IMR-90 (cell line): Measurements from ENCODE around the gene CD99L2. TPM values are rescaled to one million over a fixed set of nuclear protein-coding genes. Genes with fewer than 3 reads are reported as not detected.

Source experiments
- ATAC-seq: fragments of 200-7000 bp; cut with Tn5 transposase; 2 replicates; pipeline ENCODE4 v1.9.1; 2020; ENCODE audit warnings: low read depth, mild to moderate bottlenecking, moderate library complexity
- BruUV-seq: library from RNA; stranded (reverse); fragments of 400-500 nt; replicated peaks from 2 replicates; lab custom pipeline; 2021; lab: Mats Ljungman, UMichigan
- CTCF ChIA-PET: fragments of 300-600 bp; formaldehyde crosslinking; extraction: SDS; loops from one replicate; lab custom pipeline; 2021; ENCODE audit warnings: antibody characterized with exemption; lab: Yijun Ruan, JAX
- POLR2A ChIA-PET: fragments of 300-600 bp; sonication (Branson Sonifier 250); formaldehyde crosslinking; loops from one replicate; lab custom pipeline; 2022; ENCODE audit warnings: antibody characterized with exemption; ENCODE audit not compliant: unreplicated experiment; lab: Charles Lee
- DNase-seq: peaks from one replicate; pipeline ENCODE4 v3.0.0; 2013
- H2AFZ ChIP-seq: replicated peaks from 2 replicates; pipeline ENCODE3; 2013; ENCODE audit warnings: low read length, mild to moderate bottlenecking; ENCODE audit not compliant: poor library complexity
- H2AK5ac ChIP-seq: 2 replicates; pipeline ENCODE4 v1.6.1; 2013; ENCODE audit warnings: low read depth, low read length, inconsistent platforms
- H2AK9ac ChIP-seq: replicated peaks from 2 replicates; pipeline ENCODE3; 2013; ENCODE audit warnings: mild to moderate bottlenecking, low read depth, low read length, moderate library complexity; ENCODE audit not compliant: poor library complexity
- H2BK120ac ChIP-seq: 2 replicates; pipeline ENCODE4 v1.6.1; 2013; ENCODE audit warnings: low read depth, low read length, inconsistent platforms
- H2BK15ac ChIP-seq: 3 replicates; pipeline ENCODE4 v1.6.1; 2013; ENCODE audit warnings: low read depth, low read length, inconsistent platforms
- H2BK20ac ChIP-seq: 2 replicates; pipeline ENCODE4 v1.6.1; 2013; ENCODE audit warnings: low read depth, mild to moderate bottlenecking, inconsistent platforms, low read length, moderate library complexity
- H2BK5ac ChIP-seq: 2 replicates; pipeline ENCODE4 v1.6.1; 2013; ENCODE audit warnings: mild to moderate bottlenecking, low read depth, low read length, inconsistent platforms; ENCODE audit not compliant: poor library complexity, severe bottlenecking
- H3K14ac ChIP-seq: replicated peaks from 2 replicates; pipeline ENCODE4 v1.6.1; 2013; ENCODE audit warnings: low read depth, low read length, inconsistent platforms
- H3K18ac ChIP-seq: 2 replicates; pipeline ENCODE4 v1.6.1; 2013; ENCODE audit warnings: low read depth, low read length, control low read depth
- H3K23ac ChIP-seq: 2 replicates; pipeline ENCODE4 v1.6.1; 2013; ENCODE audit warnings: low read depth, low read length, inconsistent platforms
- H3K27ac ChIP-seq: 2 replicates; pipeline ENCODE4 v1.5.1; 2013; ENCODE audit warnings: mild to moderate bottlenecking, control low read depth, low read length; ENCODE audit not compliant: insufficient read depth
- H3K27me3 ChIP-seq: 2 replicates; pipeline ENCODE4 v1.6.1; 2013; ENCODE audit warnings: low read length; ENCODE audit not compliant: control insufficient read depth, insufficient read depth
- H3K36me3 ChIP-seq: 2 replicates; pipeline ENCODE4 v1.6.1; 2013; ENCODE audit warnings: low read length, mixed read lengths; ENCODE audit not compliant: control insufficient read depth, insufficient read depth
- H3K4ac ChIP-seq: 2 replicates; pipeline ENCODE4 v1.6.1; 2013; ENCODE audit warnings: low read depth, low read length, inconsistent platforms
- H3K4me1 ChIP-seq: 2 replicates; pipeline ENCODE4 v1.6.1; 2013; ENCODE audit warnings: low read length, mixed read lengths; ENCODE audit not compliant: control insufficient read depth, insufficient read depth
- H3K4me2 ChIP-seq: 2 replicates; pipeline ENCODE4 v1.6.1; 2013; ENCODE audit warnings: low read depth, mild to moderate bottlenecking, control low read depth, low read length, moderate library complexity
- H3K4me3 ChIP-seq: 2 replicates; pipeline ENCODE4 v1.5.1; 2013; ENCODE audit warnings: low read depth, mild to moderate bottlenecking, control low read depth, low read length, moderate library complexity; ENCODE audit not compliant: insufficient read depth
- H3K56ac ChIP-seq: 2 replicates; pipeline ENCODE4 v1.6.1; 2013; ENCODE audit warnings: low read length, inconsistent platforms; ENCODE audit not compliant: insufficient read depth; ENCODE audit errors: extremely low read depth
- H3K79me1 ChIP-seq, 2 experiments: 2 replicates each; pipeline ENCODE4 v1.6.1; 2013; ENCODE audit warnings: low read length in 2 of 2, inconsistent platforms in 1 of 2, low read depth in 1 of 2
- H3K9ac ChIP-seq: 2 replicates; pipeline ENCODE4 v1.6.1; 2013; ENCODE audit warnings: low read depth, low read length, control low read depth
- H3K9me1 ChIP-seq: 2 replicates; pipeline ENCODE4 v1.6.1; 2013; ENCODE audit warnings: low read length, inconsistent platforms; ENCODE audit not compliant: insufficient read depth
- H3K9me3 ChIP-seq: 2 replicates; pipeline ENCODE4 v1.6.1; 2013; ENCODE audit warnings: low read length; ENCODE audit not compliant: control insufficient read depth, insufficient read depth
- H4K20me1 ChIP-seq: 2 replicates; pipeline ENCODE4 v1.6.1; 2013; ENCODE audit warnings: low read length, inconsistent platforms; ENCODE audit not compliant: insufficient read depth
- H4K5ac ChIP-seq: 2 replicates; pipeline ENCODE4 v1.6.1; 2013; ENCODE audit warnings: mild to moderate bottlenecking, low read depth, low read length, control low read depth
- H4K8ac ChIP-seq, 2 experiments: 2 replicates each; pipeline ENCODE4 v1.6.1; 2013; ENCODE audit warnings: low read depth in 2 of 2, low read length in 2 of 2, control low read depth in 1 of 2, inconsistent platforms in 1 of 2
- H4K91ac ChIP-seq: 2 replicates; pipeline ENCODE4 v1.6.1; 2013; ENCODE audit warnings: low read depth, low read length, inconsistent platforms; ENCODE audit not compliant: insufficient read depth
- BHLHE40 ChIP-seq: fragments of 150-350 bp; IDR thresholded peaks from 2 replicates; pipeline ENCODE4 v1.6.1; 2016; ENCODE audit warnings: mild to moderate bottlenecking, low read depth, low read length
- CEBPB ChIP-seq: IDR thresholded peaks from 2 replicates; pipeline ENCODE4 v1.6.1; 2012; ENCODE audit warnings: low read depth, low read length, improper control_type of control experiment
- CHD1 ChIP-seq: IDR thresholded peaks from 2 replicates; pipeline ENCODE4 v1.6.1; 2012; ENCODE audit warnings: low read depth, low read length, improper control_type of control experiment
- FOS ChIP-seq: fragments of 150-350 bp; IDR thresholded peaks from 2 replicates; pipeline ENCODE4 v1.6.1; 2016; ENCODE audit warnings: low read depth, low read length
- MAFK ChIP-seq: IDR thresholded peaks from 2 replicates; pipeline ENCODE4 v1.6.1; 2012; ENCODE audit warnings: low read depth, low read length, improper control_type of control experiment
- MAZ ChIP-seq: IDR thresholded peaks from 2 replicates; pipeline ENCODE4 v1.6.1; 2012; ENCODE audit warnings: low read depth, mild to moderate bottlenecking, low read length, improper control_type of control experiment, moderate library complexity, borderline replicate concordance
- MXI1 ChIP-seq: IDR thresholded peaks from 2 replicates; pipeline ENCODE4 v1.6.1; 2012; ENCODE audit warnings: low read depth, mild to moderate bottlenecking, low read length, moderate library complexity, borderline replicate concordance
- NFE2L2 ChIP-seq: fragments of 150-350 bp; IDR thresholded peaks from 2 replicates; pipeline ENCODE4 v1.6.1; 2016; ENCODE audit warnings: low read depth, mild to moderate bottlenecking, low read length
- RAD21 ChIP-seq: IDR thresholded peaks from 2 replicates; pipeline ENCODE4 v1.6.1; 2012; ENCODE audit warnings: low read length, improper control_type of control experiment
- RFX5 ChIP-seq: IDR thresholded peaks from 2 replicates; pipeline ENCODE4 v1.8.0; 2012; ENCODE audit warnings: low read depth, mild to moderate bottlenecking, low read length, moderate library complexity
- SMC3 ChIP-seq: fragments of 150-350 bp; IDR thresholded peaks from 2 replicates; pipeline ENCODE4 v1.6.1; 2016; ENCODE audit warnings: low read depth, mild to moderate bottlenecking, antibody characterized with exemption, low read length, moderate library complexity
- WGBS, 2 experiments: methylation state at CpG; one replicate each; pipeline versions ENCODE4 v1.1.5 to v1.1.7; 2013; ENCODE audit warnings: missing lambda C conversion rate in 2 of 2; ENCODE audit not compliant: insufficient read length in 1 of 2; ENCODE audit errors: extremely low coverage in 2 of 2; 5-methylcytosine and 5-hydroxymethylcytosine counted together
- dilution Hi-C: fragments of 300-500 bp; cut with HindIII; formaldehyde crosslinking; loops from one replicate; pipeline ENCODE4 v1.14.3; 2018; ENCODE audit warnings: low sequenced_read_pairs; ENCODE audit not compliant: unreplicated experiment
- in situ Hi-C: fragments of 300-500 bp; cut with MboI; formaldehyde crosslinking; loops from 3 replicates; pipeline ENCODE4 v1.14.3; 2019; ENCODE audit warnings: low sequenced_read_pairs, inconsistent platforms, mixed read lengths
- intact Hi-C: fragments of 100-400 bp; cut with micrococcal nuclease; formaldehyde crosslinking; loops from 2 replicates; pipeline ENCODE4 v1.10.0; 2022
- polyA plus RNA-seq, 3 experiments: library from polyadenylated mRNA; depleted of rRNA; stranded (reverse); fragments of >200 nt; gene quantifications; 2 replicates each; pipeline ENCODE4 v1.2.3, GENCODE V29; 2012; ENCODE audit warnings: low replicate concordance in 1 of 3
- total RNA-seq: library from RNA; depleted of rRNA; stranded (reverse); fragments of >200 nt; gene quantifications from 2 replicates; pipeline ENCODE4 v1.2.3, GENCODE V29; 2012
- TF ChIP-seq, protein P1 (sequence below): conservative IDR thresholded peaks from 2 replicates; pipeline ENCODE4 v1.5.1; 2012; ENCODE audit warnings: mild to moderate bottlenecking, low read depth, low read length, improper control_type of control experiment
- TF ChIP-seq, protein P2 (sequence below): fragments of 150-350 bp; IDR thresholded peaks from 2 replicates; pipeline ENCODE4 v1.6.1; 2016; ENCODE audit warnings: low read depth, mild to moderate bottlenecking, low read length, moderate library complexity, borderline replicate concordance
- TF ChIP-seq, protein P3 (sequence below): fragments of 150-350 bp; IDR thresholded peaks from 2 replicates; pipeline ENCODE4 v1.6.1; 2017; ENCODE audit warnings: mild to moderate bottlenecking, antibody characterized with exemption, low read length, low read depth

The CD99L2 gene
- total and polyA plus RNA-seq, 2 of the 4 experiments (the other 2 are of a cell fraction) = 17.4 to 41.4 TPM

DNA sequence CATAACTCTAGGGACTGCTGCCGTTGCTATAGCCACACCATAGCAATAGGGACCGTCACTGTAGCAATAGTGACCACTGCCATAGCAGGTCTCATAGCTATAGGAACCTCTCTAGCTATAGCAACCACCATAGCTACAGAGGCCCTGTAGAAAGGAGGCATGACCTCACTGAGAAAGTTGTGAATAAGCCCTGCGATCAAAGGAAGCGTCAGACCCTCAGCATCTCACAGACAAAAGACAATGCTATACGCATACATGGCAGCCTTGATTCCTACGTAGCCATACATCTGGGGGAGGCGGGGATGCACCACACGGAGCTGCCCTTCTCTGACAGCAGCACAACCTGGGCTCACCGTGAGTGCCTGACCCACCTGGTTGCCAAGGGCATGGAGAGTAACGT lies 116.8 kb downstream of the CD99L2 start:
- no peak for DNase-seq
- no peaks in the 10 kb centered on the region for H3K4me1 ChIP-seq
- H3K4me3 ChIP-seq = no peak overlapping the region
- no peak overlapping the region for H3K27ac ChIP-seq
- no peak overlapping the region for H3K56ac ChIP-seq
- no peaks in the 10 kb centered on the region for H3K27me3 ChIP-seq
- H3K79me1 ChIP-seq = no peaks in the 10 kb centered on the region
- no peak overlapping the region for H2BK120ac ChIP-seq
- TF ChIP-seq, protein P1, sequence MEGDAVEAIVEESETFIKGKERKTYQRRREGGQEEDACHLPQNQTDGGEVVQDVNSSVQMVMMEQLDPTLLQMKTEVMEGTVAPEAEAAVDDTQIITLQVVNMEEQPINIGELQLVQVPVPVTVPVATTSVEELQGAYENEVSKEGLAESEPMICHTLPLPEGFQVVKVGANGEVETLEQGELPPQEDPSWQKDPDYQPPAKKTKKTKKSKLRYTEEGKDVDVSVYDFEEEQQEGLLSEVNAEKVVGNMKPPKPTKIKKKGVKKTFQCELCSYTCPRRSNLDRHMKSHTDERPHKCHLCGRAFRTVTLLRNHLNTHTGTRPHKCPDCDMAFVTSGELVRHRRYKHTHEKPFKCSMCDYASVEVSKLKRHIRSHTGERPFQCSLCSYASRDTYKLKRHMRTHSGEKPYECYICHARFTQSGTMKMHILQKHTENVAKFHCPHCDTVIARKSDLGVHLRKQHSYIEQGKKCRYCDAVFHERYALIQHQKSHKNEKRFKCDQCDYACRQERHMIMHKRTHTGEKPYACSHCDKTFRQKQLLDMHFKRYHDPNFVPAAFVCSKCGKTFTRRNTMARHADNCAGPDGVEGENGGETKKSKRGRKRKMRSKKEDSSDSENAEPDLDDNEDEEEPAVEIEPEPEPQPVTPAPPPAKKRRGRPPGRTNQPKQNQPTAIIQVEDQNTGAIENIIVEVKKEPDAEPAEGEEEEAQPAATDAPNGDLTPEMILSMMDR = no peak
- TF ChIP-seq, protein P2, sequence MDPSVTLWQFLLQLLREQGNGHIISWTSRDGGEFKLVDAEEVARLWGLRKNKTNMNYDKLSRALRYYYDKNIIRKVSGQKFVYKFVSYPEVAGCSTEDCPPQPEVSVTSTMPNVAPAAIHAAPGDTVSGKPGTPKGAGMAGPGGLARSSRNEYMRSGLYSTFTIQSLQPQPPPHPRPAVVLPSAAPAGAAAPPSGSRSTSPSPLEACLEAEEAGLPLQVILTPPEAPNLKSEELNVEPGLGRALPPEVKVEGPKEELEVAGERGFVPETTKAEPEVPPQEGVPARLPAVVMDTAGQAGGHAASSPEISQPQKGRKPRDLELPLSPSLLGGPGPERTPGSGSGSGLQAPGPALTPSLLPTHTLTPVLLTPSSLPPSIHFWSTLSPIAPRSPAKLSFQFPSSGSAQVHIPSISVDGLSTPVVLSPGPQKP = no peak
- no peak for TF ChIP-seq RFX5
- no peak for TF ChIP-seq BHLHE40
- TF ChIP-seq CHD1 = no peak
- TF ChIP-seq, protein P3, sequence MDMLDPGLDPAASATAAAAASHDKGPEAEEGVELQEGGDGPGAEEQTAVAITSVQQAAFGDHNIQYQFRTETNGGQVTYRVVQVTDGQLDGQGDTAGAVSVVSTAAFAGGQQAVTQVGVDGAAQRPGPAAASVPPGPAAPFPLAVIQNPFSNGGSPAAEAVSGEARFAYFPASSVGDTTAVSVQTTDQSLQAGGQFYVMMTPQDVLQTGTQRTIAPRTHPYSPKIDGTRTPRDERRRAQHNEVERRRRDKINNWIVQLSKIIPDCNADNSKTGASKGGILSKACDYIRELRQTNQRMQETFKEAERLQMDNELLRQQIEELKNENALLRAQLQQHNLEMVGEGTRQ = no peak
- TF ChIP-seq FOS = no peak
- TF ChIP-seq NFE2L2 = no peak
- no peak for TF ChIP-seq MAFK
- no peak for TF ChIP-seq SMC3
- no peak for TF ChIP-seq RAD21
- no peak for TF ChIP-seq MXI1
- TF ChIP-seq CEBPB = no peak
- no peak for TF ChIP-seq MAZ
- H3K18ac ChIP-seq = no peak overlapping the region
- H3K9me1 ChIP-seq = no peaks in the 10 kb centered on the region; the same call in 1 of the 2 replicates
- no peak overlapping the region for H2AK5ac ChIP-seq
- intact Hi-C loops (no loop called here), in situ Hi-C loops (no loop called here), dilution Hi-C loops (no loop called here)
- H2BK20ac ChIP-seq = no peak overlapping the region
- H2BK15ac ChIP-seq = no peak overlapping the region
- ChIA-PET CTCF (interaction anchor here (0.9 to 1.4 kb wide), 2 partner anchors 9 to 300 kb away, joined by 3 to 4 read pairs; no protein-coding TSS in a partner anchor), POLR2A (no interaction called here)
- BruUV-seq = no TSS peak
- no peak overlapping the region for H2AFZ ChIP-seq
- no peak overlapping the region for H4K8ac ChIP-seq
- WGBS, 2 experiments = 90% methylated on average over 2 of the region's 10 CpGs; no CpG with 5 or more reads in 1 of the 2 experiments
- H3K36me3 ChIP-seq = no peaks in the 10 kb centered on the region
- no peak overlapping the region for H3K9ac ChIP-seq
- no peak overlapping the region for H2AK9ac ChIP-seq
- no peak overlapping the region for H4K91ac ChIP-seq
- no peaks in the 10 kb centered on the region for H4K20me1 ChIP-seq
- H3K14ac ChIP-seq = no peak overlapping the region
- no peak overlapping the region for H3K23ac ChIP-seq
- H4K5ac ChIP-seq = no peak overlapping the region
- H3K4me2 ChIP-seq = no peak overlapping the region
- H3K9me3 ChIP-seq = no peaks in the 10 kb centered on the region
- no peak overlapping the region for H2BK5ac ChIP-seq
- no peak overlapping the region for H3K4ac ChIP-seq
- no peak for ATAC-seq
